Prostate gland (tissue), 2 donors: ENCODE results near the gene TMA7B.

Experiments
- CTCF ChIP-seq, 4 experiments: fragments of 200-600 bp in 2 of 4; fragments of 450-650 bp in 2 of 4; sonication (generic) in 2 of 4; IDR thresholded peaks; 1 replicate in 3 of 4; 2 replicates in 1 of 4; pipeline ENCODE4 v1.5.1; 2016 to 2019; ENCODE audit warnings: antibody characterized with exemption in 4 of 4, mild to moderate bottlenecking in 2 of 4, moderate library complexity in 2 of 4
- POLR2AphosphoS5 ChIP-seq: sonication (generic); formaldehyde crosslinking; IDR thresholded peaks from one replicate; pipeline ENCODE4 v1.6.1; 2017; ENCODE audit warnings: antibody characterized with exemption

- TF ChIP-seq CTCF (IDR thresholded peaks at IDR 0.05) (no peak), POLR2AphosphoS5 (no peak)
Observed at GRCh38 chr22:40000171-40000570, 40.0 kb downstream of the TMA7B start.
